Mesothelial cell of epicardium (in vitro differentiated cells): ENCODE results near the gene TANC1. TPM values are rescaled to one million over a fixed set of nuclear protein-coding genes. Genes with fewer than 3 reads are reported as not detected.

ENCODE experiments used
- DNase-seq, 2 experiments: peaks; one replicate each; pipeline ENCODE4 v3.0.0; 2021; ENCODE audit warnings: low spot score in 2 of 2; ENCODE audit not compliant: unreplicated experiment in 2 of 2
- H3K27ac Mint-ChIP-seq: 2 replicates; pipeline ENCODE4 v1.8.0; 2021; ENCODE audit warnings: mixed read lengths
- H3K27me3 Mint-ChIP-seq: 2 replicates; pipeline ENCODE4 v1.8.0; 2021; ENCODE audit warnings: low read depth, mixed read lengths
- H3K36me3 Mint-ChIP-seq: 2 replicates; pipeline ENCODE4 v1.8.0; 2021; ENCODE audit warnings: mixed read lengths
- H3K4me1 Mint-ChIP-seq: 2 replicates; pipeline ENCODE4 v1.8.0; 2021; ENCODE audit warnings: mixed read lengths
- H3K4me3 Mint-ChIP-seq: 2 replicates; pipeline ENCODE4 v1.8.0; 2021; ENCODE audit warnings: mild to moderate bottlenecking, moderate library complexity, mixed read lengths
- H3K9me3 Mint-ChIP-seq: 2 replicates; pipeline ENCODE4 v1.8.0; 2021; ENCODE audit warnings: mixed read lengths
- CTCF ChIP-seq: fragments of 200-600 bp; sonication (generic); IDR thresholded peaks from one replicate; pipeline ENCODE4 v1.5.0; 2021; ENCODE audit warnings: antibody characterized with exemption; ENCODE audit not compliant: unreplicated experiment
- total RNA-seq: library from RNA; stranded (reverse); gene quantifications from 3 replicates; pipeline ENCODE4 v1.2.1, GENCODE V29; 2021

Gene TANC1
- total RNA-seq, 1 donor from 2014 or later = 138 TPM

DNA sequence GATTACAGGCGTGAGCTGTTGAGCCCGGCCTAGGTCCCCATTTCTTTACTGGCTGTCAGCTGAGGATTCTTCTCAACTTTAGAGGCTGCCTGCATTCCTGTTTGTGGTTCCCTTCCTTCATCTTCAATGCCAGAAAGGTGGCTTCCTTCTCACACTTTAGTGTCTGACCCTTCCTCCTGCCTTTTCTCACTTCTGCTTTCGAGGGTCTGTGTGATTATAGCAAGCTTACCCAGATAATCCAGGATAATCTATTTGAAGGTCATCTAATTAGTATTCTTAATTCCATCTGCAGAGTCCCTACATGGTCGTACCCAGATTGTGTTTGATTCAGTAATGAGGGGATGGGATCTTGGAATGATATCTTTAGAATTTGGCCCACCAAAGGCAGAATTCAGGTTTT lies 157.4 kb downstream of the TANC1 start:
- H3K27ac Mint-ChIP-seq = peak overlapping the region; percentile 97
- no peak for TF ChIP-seq CTCF
- peaks cover 80% of the 10 kb centered on the region for H3K4me1 Mint-ChIP-seq
- no peak for DNase-seq
- H3K4me3 Mint-ChIP-seq = no peak overlapping the region
- no peaks in the 10 kb centered on the region for H3K27me3 Mint-ChIP-seq
- no peaks in the 10 kb centered on the region for H3K9me3 Mint-ChIP-seq
- H3K36me3 Mint-ChIP-seq = peaks cover 9% of the 10 kb centered on the region

- H3K36me3 Mint-ChIP-seq = peaks cover 9% of the 10 kb centered on the region
- H3K4me3 Mint-ChIP-seq = no peak overlapping the region
- no peaks in the 10 kb centered on the region for H3K27me3 Mint-ChIP-seq
- no peak for DNase-seq
- H3K4me1 Mint-ChIP-seq = peaks cover 86% of the 10 kb centered on the region
- H3K27ac Mint-ChIP-seq = peak overlapping the region; percentile 97
- no peak for TF ChIP-seq CTCF
- no peaks in the 10 kb centered on the region for H3K9me3 Mint-ChIP-seq
Observed at GRCh38 chr2:159126432-159127022, 158.1 kb downstream of the TANC1 start.

GRCh38 chr2:159128191-159128590 lies 159.8 kb downstream of the TANC1 start:
- Mint-ChIP-seq H3K9me3 (no peaks in the 10 kb centered on the region), H3K27ac (peak overlapping the region; percentile 78), H3K4me3 (no peak overlapping the region), H3K27me3 (no peaks in the 10 kb centered on the region), H3K36me3 (peaks cover 5% of the 10 kb centered on the region), H3K4me1 (peaks cover 89% of the 10 kb centered on the region)
- TF ChIP-seq CTCF = no peak
- DNase-seq = no peak

GRCh38 chr2:159129269-159129668 lies 160.8 kb downstream of the TANC1 start:
- Mint-ChIP-seq H3K27me3 (no peaks in the 10 kb centered on the region), H3K36me3 (peaks cover 5% of the 10 kb centered on the region), H3K9me3 (no peaks in the 10 kb centered on the region), H3K4me1 (peaks cover 88% of the 10 kb centered on the region), H3K27ac (peak overlapping the region; percentile 86), H3K4me3 (no peak overlapping the region)
- no peak for DNase-seq
- no peak for TF ChIP-seq CTCF

- H3K36me3 Mint-ChIP-seq = peaks cover 5% of the 10 kb centered on the region
- peak overlapping the region; percentile 86 for H3K27ac Mint-ChIP-seq
- no peaks in the 10 kb centered on the region for H3K9me3 Mint-ChIP-seq
- TF ChIP-seq CTCF = no peak
- H3K4me1 Mint-ChIP-seq = peaks cover 82% of the 10 kb centered on the region
- H3K4me3 Mint-ChIP-seq = no peak overlapping the region
- no peaks in the 10 kb centered on the region for H3K27me3 Mint-ChIP-seq
- no peak for DNase-seq
Observed at GRCh38 chr2:159129824-159130223, 161.4 kb downstream of the TANC1 start.

DNA sequence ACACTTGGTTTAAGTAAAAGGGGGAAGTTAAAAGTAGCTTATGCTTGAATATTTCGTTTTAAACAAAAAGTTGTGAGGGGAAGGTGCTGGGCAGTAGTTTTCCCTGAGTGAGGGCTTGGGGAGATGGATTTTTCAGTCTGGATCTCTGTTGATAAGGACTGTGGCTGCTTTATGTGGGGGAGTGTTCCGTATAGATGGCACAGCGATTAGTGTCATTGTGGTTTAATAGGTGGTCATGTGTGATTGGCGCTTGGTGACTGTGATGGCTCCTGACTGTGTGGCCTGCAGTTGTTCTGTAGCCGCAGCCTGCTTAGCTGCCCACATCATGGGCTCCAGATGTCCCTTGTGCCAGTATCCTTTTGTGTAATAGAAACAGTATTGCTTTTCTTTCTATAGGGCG lies 161.9 kb downstream of the TANC1 start:
- no peaks in the 10 kb centered on the region for H3K9me3 Mint-ChIP-seq
- no peak for DNase-seq
- TF ChIP-seq CTCF = no peak
- H3K4me3 Mint-ChIP-seq = no peak overlapping the region
- H3K4me1 Mint-ChIP-seq = peaks cover 82% of the 10 kb centered on the region
- H3K27ac Mint-ChIP-seq = peak overlapping the region; percentile 86
- peaks cover 5% of the 10 kb centered on the region for H3K36me3 Mint-ChIP-seq
- no peaks in the 10 kb centered on the region for H3K27me3 Mint-ChIP-seq
